Endothelial cell (in vitro differentiated cells): ENCODE data around the gene CTNNA3. TPM values are rescaled to one million over a fixed set of nuclear protein-coding genes. Genes with fewer than 3 reads are reported as not detected.

Experiments
- DNase-seq: peaks from one replicate; pipeline ENCODE4 v3.0.0; 2021; ENCODE audit warnings: low spot score
- H3K27ac Mint-ChIP-seq: one replicate; pipeline ENCODE4 v1.8.0; 2021; ENCODE audit warnings: mixed read lengths, inconsistent platforms; ENCODE audit not compliant: unreplicated experiment
- H3K27me3 Mint-ChIP-seq: one replicate; pipeline ENCODE4 v1.8.0; 2021; ENCODE audit warnings: mild to moderate bottlenecking, moderate library complexity, mixed read lengths, inconsistent platforms; ENCODE audit not compliant: unreplicated experiment
- H3K36me3 Mint-ChIP-seq: one replicate; pipeline ENCODE4 v1.8.0; 2021; ENCODE audit warnings: mild to moderate bottlenecking, low read depth, mixed read lengths, inconsistent platforms; ENCODE audit not compliant: unreplicated experiment
- H3K4me1 Mint-ChIP-seq: one replicate; pipeline ENCODE4 v1.8.0; 2021; ENCODE audit warnings: mild to moderate bottlenecking, mixed read lengths, inconsistent platforms; ENCODE audit not compliant: unreplicated experiment
- H3K4me3 Mint-ChIP-seq: one replicate; pipeline ENCODE4 v1.8.0; 2021; ENCODE audit warnings: mild to moderate bottlenecking, mixed read lengths, inconsistent platforms; ENCODE audit not compliant: unreplicated experiment
- H3K9me3 Mint-ChIP-seq: one replicate; pipeline ENCODE4 v1.8.0; 2021; ENCODE audit warnings: mixed read lengths, inconsistent platforms; ENCODE audit not compliant: unreplicated experiment
- CTCF ChIP-seq: fragments of 200-600 bp; sonication (generic); IDR thresholded peaks from one replicate; pipeline ENCODE4 v1.5.0; 2021; ENCODE audit warnings: antibody characterized with exemption; ENCODE audit not compliant: unreplicated experiment
- total RNA-seq: library from RNA; stranded (reverse); fragmentation: NEBNext Ultra II Directional; extraction: Animal tissue kit (Norgen Biotek cat#: 25700); gene quantifications from one replicate; pipeline ENCODE4 v1.2.1, GENCODE V29; 2021; ENCODE audit not compliant: unreplicated experiment

CTNNA3 gene
- total RNA-seq, 1 donor from 2014 or later = 2.3 TPM

- DNase-seq = no peak
- no peak for TF ChIP-seq CTCF
- no peak overlapping the region for H3K4me3 Mint-ChIP-seq
- H3K9me3 Mint-ChIP-seq = no peaks in the 10 kb centered on the region
- H3K27ac Mint-ChIP-seq = no peak overlapping the region
- no peaks in the 10 kb centered on the region for H3K4me1 Mint-ChIP-seq
- no peaks in the 10 kb centered on the region for H3K36me3 Mint-ChIP-seq
- peaks cover 2% of the 10 kb centered on the region for H3K27me3 Mint-ChIP-seq
Measured at GRCh38 chr10:67676208-67676825, 19.7 kb downstream of the CTNNA3 start.

- H3K27ac Mint-ChIP-seq = no peak overlapping the region
- TF ChIP-seq CTCF = no peak
- H3K9me3 Mint-ChIP-seq = no peaks in the 10 kb centered on the region
- H3K4me3 Mint-ChIP-seq = no peak overlapping the region
- H3K27me3 Mint-ChIP-seq = peaks cover 2% of the 10 kb centered on the region
- no peaks in the 10 kb centered on the region for H3K36me3 Mint-ChIP-seq
- H3K4me1 Mint-ChIP-seq = peaks cover 21% of the 10 kb centered on the region
- no peak for DNase-seq
Measured at GRCh38 chr10:67670401-67670800, 25.6 kb downstream of the CTNNA3 start.

DNA sequence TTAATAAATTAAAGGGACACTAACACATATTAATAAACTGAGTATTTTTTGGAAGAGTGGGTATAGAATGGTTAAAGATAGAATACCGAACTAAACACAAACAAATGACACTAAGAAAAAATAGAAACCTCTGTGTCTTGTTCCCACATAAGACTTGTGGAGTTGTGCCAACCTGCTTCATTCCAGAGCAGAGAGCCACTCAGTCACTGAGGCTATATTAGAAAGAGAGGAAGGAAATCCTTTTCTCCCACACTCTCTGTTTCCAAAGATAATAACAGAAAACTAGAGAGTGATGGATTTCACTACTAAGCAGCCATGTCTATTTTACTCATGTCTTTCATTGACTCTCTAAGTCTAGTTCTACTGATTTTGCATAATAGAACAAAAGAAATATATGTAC is 26.0 kb downstream of the CTNNA3 start:
- H3K4me1 Mint-ChIP-seq = peaks cover 22% of the 10 kb centered on the region
- TF ChIP-seq CTCF = no peak
- peaks cover 2% of the 10 kb centered on the region for H3K27me3 Mint-ChIP-seq
- no peak for DNase-seq
- H3K36me3 Mint-ChIP-seq = no peaks in the 10 kb centered on the region
- H3K27ac Mint-ChIP-seq = no peak overlapping the region
- H3K9me3 Mint-ChIP-seq = no peaks in the 10 kb centered on the region
- no peak overlapping the region for H3K4me3 Mint-ChIP-seq

DNA sequence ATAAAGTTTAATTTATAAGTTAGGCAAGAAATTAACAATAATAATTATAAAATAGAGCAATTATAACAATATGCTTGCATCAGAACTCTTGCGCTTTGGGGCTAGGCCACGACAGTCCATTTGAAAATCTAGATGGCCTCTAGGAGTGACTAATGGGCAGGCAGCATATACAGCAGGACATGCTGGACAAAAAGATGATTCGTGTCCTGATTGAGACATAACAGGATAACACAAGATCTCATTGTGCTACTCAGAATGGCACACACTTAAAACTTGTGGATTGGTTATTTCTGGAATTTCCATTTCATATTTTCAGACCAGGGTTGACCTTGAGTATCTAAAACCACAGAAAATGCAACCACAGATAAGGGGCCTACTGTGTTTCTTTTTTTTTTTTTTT is 27.5 kb downstream of the CTNNA3 start:
- H3K9me3 Mint-ChIP-seq = no peaks in the 10 kb centered on the region
- peaks cover 2% of the 10 kb centered on the region for H3K27me3 Mint-ChIP-seq

More for the DNA sequence above, 27.5 kb downstream of the CTNNA3 start:
- no peak overlapping the region for H3K4me3 Mint-ChIP-seq
- no peaks in the 10 kb centered on the region for H3K36me3 Mint-ChIP-seq
- TF ChIP-seq CTCF = no peak
- H3K27ac Mint-ChIP-seq = no peak overlapping the region
- DNase-seq = no peak
- peaks cover 22% of the 10 kb centered on the region for H3K4me1 Mint-ChIP-seq
